ENCODE data around the gene ERG.

DNA sequence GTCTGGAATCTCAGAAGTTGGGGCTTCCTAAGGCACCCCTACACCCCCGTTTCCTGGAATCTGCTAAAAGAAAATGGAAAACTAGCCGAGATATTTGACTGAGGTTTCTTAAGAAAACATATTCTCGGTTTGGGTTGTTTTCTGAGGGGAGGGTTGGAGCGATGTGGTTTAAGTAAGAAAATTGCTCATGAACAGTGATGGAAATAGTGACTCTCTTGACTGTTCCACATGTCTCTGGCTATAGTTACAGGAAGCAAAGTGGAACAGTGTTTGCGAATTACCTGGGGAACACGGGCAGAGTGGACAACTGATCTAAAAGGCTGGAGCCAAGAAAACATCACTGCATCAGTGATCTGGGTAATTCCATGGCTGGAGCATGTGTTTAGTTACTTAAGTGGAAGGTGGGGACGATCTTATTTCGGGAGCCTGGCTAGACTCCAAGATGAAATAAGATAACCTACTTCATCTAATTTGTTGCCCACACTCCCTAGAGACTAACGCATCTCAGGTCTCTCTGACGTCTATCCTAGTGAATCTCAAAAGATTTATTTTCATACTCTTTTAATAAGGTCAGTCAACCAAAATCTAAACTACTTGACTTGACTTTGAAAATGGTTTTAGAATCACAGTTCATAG is 149.0 kb downstream of the ERG start:
- TF ChIP-seq, protein P1, sequence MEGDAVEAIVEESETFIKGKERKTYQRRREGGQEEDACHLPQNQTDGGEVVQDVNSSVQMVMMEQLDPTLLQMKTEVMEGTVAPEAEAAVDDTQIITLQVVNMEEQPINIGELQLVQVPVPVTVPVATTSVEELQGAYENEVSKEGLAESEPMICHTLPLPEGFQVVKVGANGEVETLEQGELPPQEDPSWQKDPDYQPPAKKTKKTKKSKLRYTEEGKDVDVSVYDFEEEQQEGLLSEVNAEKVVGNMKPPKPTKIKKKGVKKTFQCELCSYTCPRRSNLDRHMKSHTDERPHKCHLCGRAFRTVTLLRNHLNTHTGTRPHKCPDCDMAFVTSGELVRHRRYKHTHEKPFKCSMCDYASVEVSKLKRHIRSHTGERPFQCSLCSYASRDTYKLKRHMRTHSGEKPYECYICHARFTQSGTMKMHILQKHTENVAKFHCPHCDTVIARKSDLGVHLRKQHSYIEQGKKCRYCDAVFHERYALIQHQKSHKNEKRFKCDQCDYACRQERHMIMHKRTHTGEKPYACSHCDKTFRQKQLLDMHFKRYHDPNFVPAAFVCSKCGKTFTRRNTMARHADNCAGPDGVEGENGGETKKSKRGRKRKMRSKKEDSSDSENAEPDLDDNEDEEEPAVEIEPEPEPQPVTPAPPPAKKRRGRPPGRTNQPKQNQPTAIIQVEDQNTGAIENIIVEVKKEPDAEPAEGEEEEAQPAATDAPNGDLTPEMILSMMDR (IDR thresholded peaks at IDR 0.05): no peak
- TF ChIP-seq POLR2A (IDR thresholded peaks at IDR 0.05): no peak

Data from Peyer's patch (tissue), 4 donors.